Measurements from ENCODE around the gene MIF4GD. TPM values are rescaled to one million over a fixed set of nuclear protein-coding genes. Genes with fewer than 3 reads are reported as not detected.

MIF4GD gene
- total and polyA plus RNA-seq, 9 of the 15 experiments (the other 6 are each of a cell fraction or from before 2014, with no cell fraction given), result 11.8 to 63.8 (median 28.1) TPM

DNA sequence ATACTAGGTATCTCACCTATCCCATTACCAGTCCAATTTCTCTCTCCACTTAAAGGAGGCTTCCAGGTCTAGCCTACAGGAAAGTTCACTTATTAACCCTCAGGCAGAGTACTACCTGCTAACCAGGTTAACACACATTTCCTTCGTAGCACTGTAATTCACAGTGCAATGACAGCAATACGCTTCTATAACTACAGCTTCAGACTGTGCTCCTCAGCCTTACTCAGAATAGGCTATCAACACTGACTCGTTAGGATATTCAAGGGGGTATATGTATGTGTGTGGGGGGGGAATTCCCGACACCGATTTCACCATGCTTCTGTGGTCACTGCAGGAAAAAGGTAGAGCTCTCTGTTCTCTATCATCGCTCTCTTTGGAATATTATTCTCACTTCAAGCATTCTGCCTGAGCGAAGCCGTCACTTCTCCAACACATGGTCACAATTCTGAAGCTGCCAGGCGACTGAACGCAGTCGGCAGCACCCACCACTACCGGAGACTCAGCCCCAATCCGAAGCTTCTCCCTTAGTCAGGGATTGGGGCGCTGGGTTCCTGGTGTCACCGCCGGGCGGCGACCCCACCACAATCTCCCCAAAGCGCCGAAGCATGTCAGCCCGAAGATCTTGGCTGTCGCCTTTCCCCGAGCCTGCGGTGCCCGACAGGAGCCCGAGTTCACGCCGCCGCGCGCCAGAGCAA lies 10.2 kb downstream of the MIF4GD start (continued):
- TF ChIP-seq, protein P1, sequence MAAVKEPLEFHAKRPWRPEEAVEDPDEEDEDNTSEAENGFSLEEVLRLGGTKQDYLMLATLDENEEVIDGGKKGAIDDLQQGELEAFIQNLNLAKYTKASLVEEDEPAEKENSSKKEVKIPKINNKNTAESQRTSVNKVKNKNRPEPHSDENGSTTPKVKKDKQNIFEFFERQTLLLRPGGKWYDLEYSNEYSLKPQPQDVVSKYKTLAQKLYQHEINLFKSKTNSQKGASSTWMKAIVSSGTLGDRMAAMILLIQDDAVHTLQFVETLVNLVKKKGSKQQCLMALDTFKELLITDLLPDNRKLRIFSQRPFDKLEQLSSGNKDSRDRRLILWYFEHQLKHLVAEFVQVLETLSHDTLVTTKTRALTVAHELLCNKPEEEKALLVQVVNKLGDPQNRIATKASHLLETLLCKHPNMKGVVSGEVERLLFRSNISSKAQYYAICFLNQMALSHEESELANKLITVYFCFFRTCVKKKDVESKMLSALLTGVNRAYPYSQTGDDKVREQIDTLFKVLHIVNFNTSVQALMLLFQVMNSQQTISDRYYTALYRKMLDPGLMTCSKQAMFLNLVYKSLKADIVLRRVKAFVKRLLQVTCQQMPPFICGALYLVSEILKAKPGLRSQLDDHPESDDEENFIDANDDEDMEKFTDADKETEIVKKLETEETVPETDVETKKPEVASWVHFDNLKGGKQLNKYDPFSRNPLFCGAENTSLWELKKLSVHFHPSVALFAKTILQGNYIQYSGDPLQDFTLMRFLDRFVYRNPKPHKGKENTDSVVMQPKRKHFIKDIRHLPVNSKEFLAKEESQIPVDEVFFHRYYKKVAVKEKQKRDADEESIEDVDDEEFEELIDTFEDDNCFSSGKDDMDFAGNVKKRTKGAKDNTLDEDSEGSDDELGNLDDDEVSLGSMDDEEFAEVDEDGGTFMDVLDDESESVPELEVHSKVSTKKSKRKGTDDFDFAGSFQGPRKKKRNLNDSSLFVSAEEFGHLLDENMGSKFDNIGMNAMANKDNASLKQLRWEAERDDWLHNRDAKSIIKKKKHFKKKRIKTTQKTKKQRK (IDR thresholded peaks at IDR 0.05; ENCODE audit: borderline replicate concordance, low read depth, low read length), result no peak
- no peak for TF ChIP-seq CHCHD3 (CRISPR knock-in tag; IDR thresholded peaks at IDR 0.05)
- TF ChIP-seq, protein P2, sequence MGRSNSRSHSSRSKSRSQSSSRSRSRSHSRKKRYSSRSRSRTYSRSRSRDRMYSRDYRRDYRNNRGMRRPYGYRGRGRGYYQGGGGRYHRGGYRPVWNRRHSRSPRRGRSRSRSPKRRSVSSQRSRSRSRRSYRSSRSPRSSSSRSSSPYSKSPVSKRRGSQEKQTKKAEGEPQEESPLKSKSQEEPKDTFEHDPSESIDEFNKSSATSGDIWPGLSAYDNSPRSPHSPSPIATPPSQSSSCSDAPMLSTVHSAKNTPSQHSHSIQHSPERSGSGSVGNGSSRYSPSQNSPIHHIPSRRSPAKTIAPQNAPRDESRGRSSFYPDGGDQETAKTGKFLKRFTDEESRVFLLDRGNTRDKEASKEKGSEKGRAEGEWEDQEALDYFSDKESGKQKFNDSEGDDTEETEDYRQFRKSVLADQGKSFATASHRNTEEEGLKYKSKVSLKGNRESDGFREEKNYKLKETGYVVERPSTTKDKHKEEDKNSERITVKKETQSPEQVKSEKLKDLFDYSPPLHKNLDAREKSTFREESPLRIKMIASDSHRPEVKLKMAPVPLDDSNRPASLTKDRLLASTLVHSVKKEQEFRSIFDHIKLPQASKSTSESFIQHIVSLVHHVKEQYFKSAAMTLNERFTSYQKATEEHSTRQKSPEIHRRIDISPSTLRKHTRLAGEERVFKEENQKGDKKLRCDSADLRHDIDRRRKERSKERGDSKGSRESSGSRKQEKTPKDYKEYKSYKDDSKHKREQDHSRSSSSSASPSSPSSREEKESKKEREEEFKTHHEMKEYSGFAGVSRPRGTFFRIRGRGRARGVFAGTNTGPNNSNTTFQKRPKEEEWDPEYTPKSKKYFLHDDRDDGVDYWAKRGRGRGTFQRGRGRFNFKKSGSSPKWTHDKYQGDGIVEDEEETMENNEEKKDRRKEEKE (IDR thresholded peaks at IDR 0.05; ENCODE audit: borderline replicate concordance in 1 of 2, control insufficient read depth in 1 of 2, low read depth in 2 of 2, low read length in 1 of 2), result no peak
- TF ChIP-seq ZNF263 (CRISPR knock-in tag; IDR thresholded peaks at IDR 0.05; ENCODE audit: borderline replicate concordance), result no peak
- TF ChIP-seq ZNF212 (CRISPR knock-in tag; IDR thresholded peaks at IDR 0.05), result no peak
- no peak for TF ChIP-seq SMARCA4 (IDR thresholded peaks at IDR 0.05)
- TF ChIP-seq TEAD2 (tag; IDR thresholded peaks at IDR 0.05), result no peak
- no peak for TF ChIP-seq HDAC8 (tag; IDR thresholded peaks at IDR 0.05)
- 0 out of 4 replicates have a peak, but pooled peaks of 1 of the 2 experiments have one; percentile 68 for TF ChIP-seq SIN3A (IDR thresholded peaks at IDR 0.05; ENCODE audit: borderline replicate concordance in 2 of 2, control insufficient read depth in 1 of 2, low read depth in 2 of 2, low read length in 2 of 2)
- TF ChIP-seq TEAD4 (IDR thresholded peaks at IDR 0.05; ENCODE audit: low read length), result no peak; the same call in 1 of the 2 replicates
- TF ChIP-seq TEAD4 (CRISPR knock-in tag; IDR thresholded peaks at IDR 0.05; ENCODE audit: borderline replicate concordance), result no peak
- TF ChIP-seq TCF7 (IDR thresholded peaks at IDR 0.05; ENCODE audit: borderline replicate concordance), result no peak
- TF ChIP-seq MECOM (CRISPR knock-in tag; IDR thresholded peaks at IDR 0.05), result no peak
- TF ChIP-seq, protein P3, sequence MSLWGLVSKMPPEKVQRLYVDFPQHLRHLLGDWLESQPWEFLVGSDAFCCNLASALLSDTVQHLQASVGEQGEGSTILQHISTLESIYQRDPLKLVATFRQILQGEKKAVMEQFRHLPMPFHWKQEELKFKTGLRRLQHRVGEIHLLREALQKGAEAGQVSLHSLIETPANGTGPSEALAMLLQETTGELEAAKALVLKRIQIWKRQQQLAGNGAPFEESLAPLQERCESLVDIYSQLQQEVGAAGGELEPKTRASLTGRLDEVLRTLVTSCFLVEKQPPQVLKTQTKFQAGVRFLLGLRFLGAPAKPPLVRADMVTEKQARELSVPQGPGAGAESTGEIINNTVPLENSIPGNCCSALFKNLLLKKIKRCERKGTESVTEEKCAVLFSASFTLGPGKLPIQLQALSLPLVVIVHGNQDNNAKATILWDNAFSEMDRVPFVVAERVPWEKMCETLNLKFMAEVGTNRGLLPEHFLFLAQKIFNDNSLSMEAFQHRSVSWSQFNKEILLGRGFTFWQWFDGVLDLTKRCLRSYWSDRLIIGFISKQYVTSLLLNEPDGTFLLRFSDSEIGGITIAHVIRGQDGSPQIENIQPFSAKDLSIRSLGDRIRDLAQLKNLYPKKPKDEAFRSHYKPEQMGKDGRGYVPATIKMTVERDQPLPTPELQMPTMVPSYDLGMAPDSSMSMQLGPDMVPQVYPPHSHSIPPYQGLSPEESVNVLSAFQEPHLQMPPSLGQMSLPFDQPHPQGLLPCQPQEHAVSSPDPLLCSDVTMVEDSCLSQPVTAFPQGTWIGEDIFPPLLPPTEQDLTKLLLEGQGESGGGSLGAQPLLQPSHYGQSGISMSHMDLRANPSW (CRISPR knock-in tag; IDR thresholded peaks at IDR 0.05), result no peak
- no peak for TF ChIP-seq CHD1 (IDR thresholded peaks at IDR 0.05; ENCODE audit: low read length)
- TF ChIP-seq, protein P4, sequence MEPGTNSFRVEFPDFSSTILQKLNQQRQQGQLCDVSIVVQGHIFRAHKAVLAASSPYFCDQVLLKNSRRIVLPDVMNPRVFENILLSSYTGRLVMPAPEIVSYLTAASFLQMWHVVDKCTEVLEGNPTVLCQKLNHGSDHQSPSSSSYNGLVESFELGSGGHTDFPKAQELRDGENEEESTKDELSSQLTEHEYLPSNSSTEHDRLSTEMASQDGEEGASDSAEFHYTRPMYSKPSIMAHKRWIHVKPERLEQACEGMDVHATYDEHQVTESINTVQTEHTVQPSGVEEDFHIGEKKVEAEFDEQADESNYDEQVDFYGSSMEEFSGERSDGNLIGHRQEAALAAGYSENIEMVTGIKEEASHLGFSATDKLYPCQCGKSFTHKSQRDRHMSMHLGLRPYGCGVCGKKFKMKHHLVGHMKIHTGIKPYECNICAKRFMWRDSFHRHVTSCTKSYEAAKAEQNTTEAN (CRISPR knock-in tag; IDR thresholded peaks at IDR 0.05), result 0 out of 2 replicates have a peak, but pooled peaks have one; percentile 59
- TF ChIP-seq ETV5 (CRISPR knock-in tag; IDR thresholded peaks at IDR 0.05; ENCODE audit: low read depth), result no peak

Data from K562 (cell line).